Large intestine (tissue), 3 donors: ENCODE results near the gene FOXK1. TPM values are rescaled to one million over a fixed set of nuclear protein-coding genes. Genes with fewer than 3 reads are reported as not detected.
"Not testable (repeated sequence)": the region's sequence is repeated elsewhere in the genome, so short reads cannot be mapped to it uniquely, and the experiment has no call there.

Experiments
- DNase-seq, 2 donors: peaks; one replicate each; pipeline versions ENCODE4 v3.0.0 to v3.0.0-alpha.2; 2013
- H3K27ac ChIP-seq: one replicate; pipeline ENCODE4 v1.5.1; 2013; ENCODE audit warnings: low read length
- H3K27me3 ChIP-seq: 2 replicates; pipeline ENCODE4 v1.6.1; 2013; ENCODE audit warnings: low read length; ENCODE audit not compliant: control insufficient read depth, insufficient read depth
- H3K36me3 ChIP-seq: 2 replicates; pipeline ENCODE4 v1.6.1; 2013; ENCODE audit warnings: low read length; ENCODE audit not compliant: control insufficient read depth, insufficient read depth
- H3K4me1 ChIP-seq: one replicate; pipeline ENCODE4 v1.6.1; 2013; ENCODE audit warnings: low read length; ENCODE audit not compliant: control insufficient read depth, insufficient read depth
- H3K4me3 ChIP-seq: one replicate; pipeline ENCODE4 v1.5.1; 2013; ENCODE audit warnings: low read length
- H3K9me3 ChIP-seq: one replicate; pipeline ENCODE4 v1.6.1; 2013; ENCODE audit warnings: mild to moderate bottlenecking, low read depth, low read length, moderate library complexity; ENCODE audit not compliant: control insufficient read depth
- WGBS: methylation state at CpG from one replicate; pipeline ENCODE4 v1.1.5; 2013; ENCODE audit warnings: low lambda C conversion rate; ENCODE audit not compliant: insufficient coverage; 5-methylcytosine and 5-hydroxymethylcytosine counted together
- polyA plus RNA-seq: library from polyadenylated mRNA; unstranded; fragments of 120-200 nt; gene quantifications from one replicate; pipeline ENCODE4 v1.2.1, GENCODE V29; 2013

Gene FOXK1
- polyA plus RNA-seq, 1 donor = 11.6 TPM

- WGBS = 91% methylated on average over 4 of the region's 10 CpGs
Observed at GRCh38 chr7:4685676-4686075, 3.6 kb downstream of the FOXK1 start.

GRCh38 chr7:4687956-4688355 is 5.9 kb downstream of the FOXK1 start:
- no peaks in the 10 kb centered on the region for H3K27me3 ChIP-seq
- H3K27ac ChIP-seq = no peak overlapping the region
- peaks cover 9% of the 10 kb centered on the region for H3K36me3 ChIP-seq
- no peak for DNase-seq
- WGBS = no CpG with 5 or more reads among the region's 3 CpGs
- H3K9me3 ChIP-seq = no peaks in the 10 kb centered on the region
- no peak overlapping the region for H3K4me3 ChIP-seq
- peaks cover 5% of the 10 kb centered on the region for H3K4me1 ChIP-seq

More at GRCh38 chr7:4685676-4686075, 3.6 kb downstream of the FOXK1 start:
- H3K36me3 ChIP-seq, H3K9me3 ChIP-seq, H3K27me3 ChIP-seq, DNase-seq, H3K27ac ChIP-seq, H3K4me1 ChIP-seq, H3K4me3 ChIP-seq: not testable (repeated sequence)

- Histone ChIP-seq H3K4me3 (no peak overlapping the region), H3K9me3 (no peaks in the 10 kb centered on the region), H3K36me3 (peaks cover 9% of the 10 kb centered on the region), H3K4me1 (no peaks in the 10 kb centered on the region), H3K27ac (no peak overlapping the region), H3K27me3 (no peaks in the 10 kb centered on the region)
- no CpG with 5 or more reads among the region's 12 CpGs for WGBS
- no peak for DNase-seq
Observed at GRCh38 chr7:4689151-4689550, 7.1 kb downstream of the FOXK1 start.

GRCh38 chr7:4689668-4690067 is 7.6 kb downstream of the FOXK1 start:
- Histone ChIP-seq H3K36me3 (peaks cover 9% of the 10 kb centered on the region), H3K27ac (no peak overlapping the region), H3K27me3 (no peaks in the 10 kb centered on the region), H3K9me3 (no peaks in the 10 kb centered on the region), H3K4me1 (no peaks in the 10 kb centered on the region), H3K4me3 (no peak overlapping the region)
- WGBS = 100% methylated on average over 1 of the region's 12 CpGs
- DNase-seq = no peak

- Histone ChIP-seq H3K27ac (no peak overlapping the region), H3K27me3 (no peaks in the 10 kb centered on the region), H3K36me3 (peaks cover 9% of the 10 kb centered on the region), H3K4me1 (no peaks in the 10 kb centered on the region), H3K9me3 (no peaks in the 10 kb centered on the region), H3K4me3 (no peak overlapping the region)
- 100% methylated on average over 3 of the region's 23 CpGs for WGBS
- no peak for DNase-seq
Observed at GRCh38 chr7:4690953-4691856, 9.1 kb downstream of the FOXK1 start.

GRCh38 chr7:4692055-4692454 is 10.0 kb downstream of the FOXK1 start:
- H3K4me3 ChIP-seq = no peak overlapping the region
- DNase-seq = no peak
- H3K27ac ChIP-seq = no peak overlapping the region
- WGBS = no CpG with 5 or more reads among the region's 5 CpGs
- H3K4me1 ChIP-seq = no peaks in the 10 kb centered on the region
- no peaks in the 10 kb centered on the region for H3K27me3 ChIP-seq
- no peaks in the 10 kb centered on the region for H3K9me3 ChIP-seq
- peaks cover 10% of the 10 kb centered on the region for H3K36me3 ChIP-seq

GRCh38 chr7:4692622-4693021 is 10.5 kb downstream of the FOXK1 start:
- not testable (repeated sequence) for H3K27me3 ChIP-seq, H3K4me1 ChIP-seq, H3K27ac ChIP-seq, H3K9me3 ChIP-seq, H3K36me3 ChIP-seq, DNase-seq, H3K4me3 ChIP-seq
- 100% methylated on average over 2 of the region's 5 CpGs for WGBS

GRCh38 chr7:4693152-4693551 is 11.1 kb downstream of the FOXK1 start:
- 100% methylated on average over 1 of the region's 2 CpGs for WGBS
- no peak overlapping the region for H3K27ac ChIP-seq
- DNase-seq = no peak
- no peaks in the 10 kb centered on the region for H3K9me3 ChIP-seq
- peaks cover 10% of the 10 kb centered on the region for H3K36me3 ChIP-seq
- no peak overlapping the region for H3K4me3 ChIP-seq
- H3K27me3 ChIP-seq = no peaks in the 10 kb centered on the region
- no peaks in the 10 kb centered on the region for H3K4me1 ChIP-seq

GRCh38 chr7:4693749-4694148 is 11.7 kb downstream of the FOXK1 start:
- peaks cover 10% of the 10 kb centered on the region for H3K36me3 ChIP-seq
- no peaks in the 10 kb centered on the region for H3K27me3 ChIP-seq
- no peak for DNase-seq
- no peaks in the 10 kb centered on the region for H3K9me3 ChIP-seq
- H3K4me1 ChIP-seq = no peaks in the 10 kb centered on the region
- no peak overlapping the region for H3K4me3 ChIP-seq
- H3K27ac ChIP-seq = no peak overlapping the region
- WGBS = no CpG with 5 or more reads among the region's 2 CpGs

- H3K27ac ChIP-seq = no peak overlapping the region
Observed at GRCh38 chr7:4694305-4694704, 12.2 kb downstream of the FOXK1 start.

More at GRCh38 chr7:4694305-4694704, 12.2 kb downstream of the FOXK1 start:
- H3K9me3 ChIP-seq = no peaks in the 10 kb centered on the region
- no peak for DNase-seq
- H3K36me3 ChIP-seq = peaks cover 9% of the 10 kb centered on the region
- no peaks in the 10 kb centered on the region for H3K4me1 ChIP-seq
- H3K4me3 ChIP-seq = no peak overlapping the region
- WGBS = no CpG with 5 or more reads among the region's 2 CpGs
- no peaks in the 10 kb centered on the region for H3K27me3 ChIP-seq
